ENCODE data around the gene FUNDC1.
"Not testable (repeated sequence)": the region's sequence is repeated elsewhere in the genome, so short reads cannot be mapped to it uniquely, and the experiment has no call there.

FUNDC1 gene, protein sequence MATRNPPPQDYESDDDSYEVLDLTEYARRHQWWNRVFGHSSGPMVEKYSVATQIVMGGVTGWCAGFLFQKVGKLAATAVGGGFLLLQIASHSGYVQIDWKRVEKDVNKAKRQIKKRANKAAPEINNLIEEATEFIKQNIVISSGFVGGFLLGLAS

DNA sequence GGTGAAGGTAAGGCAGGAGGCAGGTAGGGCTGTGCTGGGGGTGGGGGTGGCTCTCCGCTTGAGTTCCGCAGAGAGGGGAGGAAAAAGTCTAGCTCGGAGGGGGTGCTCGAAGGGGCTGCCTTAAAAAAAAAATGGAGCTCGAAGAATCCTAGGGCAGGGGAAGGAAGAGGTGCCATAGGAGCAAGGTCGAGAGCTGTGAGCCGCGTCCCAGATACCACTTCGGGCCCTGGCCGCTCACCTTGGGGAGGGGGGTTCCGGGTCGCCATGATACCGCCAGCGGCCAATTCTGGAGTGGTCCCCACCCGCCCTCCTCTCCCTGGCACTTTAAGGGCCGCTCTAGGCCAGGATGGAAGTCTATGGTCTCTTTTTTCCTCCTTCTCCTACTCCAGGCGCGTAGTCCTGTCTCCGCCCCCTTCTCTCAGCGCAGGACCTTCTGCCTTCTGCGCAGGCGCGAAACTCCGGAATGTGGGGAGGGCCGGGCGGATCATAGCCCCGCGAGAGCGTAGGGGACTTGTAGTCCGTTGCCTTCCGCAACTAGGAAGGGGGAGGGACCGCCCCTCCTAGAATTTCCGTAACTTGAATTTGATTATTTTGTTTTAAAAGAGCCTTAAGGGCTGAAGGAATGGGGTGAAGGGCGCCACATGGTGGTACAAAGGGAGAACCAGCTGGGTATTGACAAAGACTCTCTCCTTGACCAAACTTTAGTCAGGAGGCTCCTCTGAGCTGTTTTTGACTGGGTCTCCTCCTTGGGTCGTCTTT is at the start of gene FUNDC1:
Gene FUNDC1, minus strand, starts transcription at position 293 of the 759 bp plus-strand sequence. Its CDS starts 27 bp downstream, at position 266.
- peak within 1 kb of the TSS; percentile 88 for H3K9ac ChIP-seq (ENCODE audit: insufficient read length)
- DNase-seq (ENCODE audit: low read depth, low spot score): peak; percentile 93
- H3K27ac ChIP-seq: peak within 1 kb of the TSS; percentile 76
- TF ChIP-seq FOXP2 (optimal IDR thresholded peaks at IDR 0.05; ENCODE audit: control extremely low read depth, extremely low read length, insufficient read depth) (no peak), EZH2 (IDR thresholded peaks at IDR 0.05) (no peak), POLR2AphosphoS5 (IDR thresholded peaks at IDR 0.05; ENCODE audit: borderline replicate concordance, low read depth, low read length) (no peak; the same call in 1 of the 2 replicates)
- peak within 1 kb of the TSS; percentile 84 for H3K4me3 ChIP-seq
- peaks cover 16% of the 10 kb centered on the region for H3K36me3 ChIP-seq (ENCODE audit: insufficient read depth, low read length)
- no peaks in the 10 kb centered on the region for H3K9me3 ChIP-seq (ENCODE audit: low read depth, low read length)

DNA sequence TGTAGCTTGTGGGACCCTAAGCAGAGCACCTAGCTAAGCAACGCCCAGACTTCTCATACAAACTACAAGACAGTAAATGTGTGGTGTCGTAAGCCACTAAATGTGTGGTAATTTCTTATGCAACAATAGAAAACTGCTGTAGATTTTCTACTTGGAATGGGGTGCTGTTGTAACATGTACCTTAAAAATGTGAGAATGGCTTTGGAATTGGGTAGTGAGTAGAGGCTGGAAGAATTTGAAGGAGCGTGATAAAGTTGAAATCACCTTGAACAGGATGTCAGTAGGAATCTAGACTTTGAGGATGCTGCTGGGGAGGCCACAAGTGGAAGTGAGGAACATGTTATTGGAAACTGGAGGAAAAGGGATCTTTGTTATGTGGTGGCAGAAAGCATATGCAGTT is 43.2 kb upstream of the FUNDC1 start:
- no peak for TF ChIP-seq EZH2 (IDR thresholded peaks at IDR 0.05)
- no peak for TF ChIP-seq POLR2AphosphoS5 (IDR thresholded peaks at IDR 0.05; ENCODE audit: borderline replicate concordance, low read depth, low read length)
- no peak for TF ChIP-seq FOXP2 (optimal IDR thresholded peaks at IDR 0.05; ENCODE audit: control extremely low read depth, extremely low read length, insufficient read depth)
- no peak overlapping the region for H3K27ac ChIP-seq
- DNase-seq (ENCODE audit: low read depth, low spot score): no peak
- H3K9me3 ChIP-seq (ENCODE audit: low read depth, low read length): no peaks in the 10 kb centered on the region
- no peak overlapping the region for H3K4me3 ChIP-seq
- no peaks in the 10 kb centered on the region for H3K36me3 ChIP-seq (ENCODE audit: insufficient read depth, low read length)
- no peak overlapping the region for H3K9ac ChIP-seq (ENCODE audit: insufficient read length)

DNA sequence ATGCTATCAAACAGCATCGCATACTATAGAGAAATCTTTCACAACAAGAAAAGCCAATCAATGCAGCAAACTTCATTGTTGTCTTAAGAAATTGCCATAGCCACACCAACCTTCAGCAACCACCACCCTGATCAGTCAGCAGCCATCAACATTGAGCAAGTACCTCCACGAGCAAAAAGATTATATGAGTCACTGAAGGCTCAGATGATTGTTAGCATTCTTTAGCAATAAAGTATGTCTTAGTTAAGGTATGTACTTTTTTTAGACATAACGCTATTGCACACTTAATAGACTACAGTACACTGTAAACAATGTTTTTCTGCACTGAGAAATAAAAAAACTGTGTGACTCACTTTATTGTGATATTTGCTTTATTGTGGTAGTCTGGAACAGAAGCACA is 37.8 kb upstream of the FUNDC1 start:
- no peak for TF ChIP-seq POLR2AphosphoS5 (IDR thresholded peaks at IDR 0.05; ENCODE audit: borderline replicate concordance, low read depth, low read length)
- TF ChIP-seq FOXP2 (optimal IDR thresholded peaks at IDR 0.05; ENCODE audit: control extremely low read depth, extremely low read length, insufficient read depth): no peak
- no peak for TF ChIP-seq EZH2 (IDR thresholded peaks at IDR 0.05)
- Histone ChIP-seq H3K4me3 (no peak overlapping the region), H3K9ac (ENCODE audit: insufficient read length) (no peak overlapping the region), H3K36me3 (ENCODE audit: insufficient read depth, low read length) (no peaks in the 10 kb centered on the region), H3K9me3 (ENCODE audit: low read depth, low read length) (no peaks in the 10 kb centered on the region), H3K27ac (no peak overlapping the region)
- no peak for DNase-seq (ENCODE audit: low read depth, low spot score)

DNA sequence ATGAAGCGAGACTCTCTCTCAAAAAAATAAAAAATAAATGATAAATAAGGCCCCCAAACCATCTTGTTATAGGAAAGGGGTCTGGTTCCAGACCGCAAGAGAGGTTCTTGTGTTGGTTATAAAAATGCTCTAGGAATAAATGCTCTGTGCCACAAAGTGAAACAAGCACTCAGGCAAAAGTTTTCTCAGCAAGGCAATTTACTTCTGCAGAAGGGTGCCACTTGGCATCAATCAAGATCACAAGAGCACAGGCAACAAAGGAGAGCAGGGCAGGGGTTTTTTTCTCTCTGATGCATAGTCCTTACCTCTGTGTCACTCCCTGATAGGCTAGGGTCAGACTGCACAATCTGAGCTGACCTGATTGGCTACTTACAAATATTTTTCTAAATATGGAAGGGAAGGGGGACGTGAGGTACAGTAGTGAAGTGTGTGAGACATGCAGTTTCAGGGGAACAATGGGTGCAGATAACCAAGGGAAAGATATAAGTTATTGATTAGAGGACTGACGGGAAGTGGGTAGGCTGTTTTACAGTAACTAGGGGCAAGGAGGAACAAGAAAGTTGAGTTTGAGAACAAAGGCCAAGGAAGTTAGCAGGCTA is 29.8 kb upstream of the FUNDC1 start:
- DNase-seq (ENCODE audit: low read depth, low spot score): no peak
- no peak overlapping the region for H3K27ac ChIP-seq
- no peak overlapping the region for H3K4me3 ChIP-seq
- no peaks in the 10 kb centered on the region for H3K9me3 ChIP-seq (ENCODE audit: low read depth, low read length)
- no peak overlapping the region for H3K9ac ChIP-seq (ENCODE audit: insufficient read length)
- no peaks in the 10 kb centered on the region for H3K36me3 ChIP-seq (ENCODE audit: insufficient read depth, low read length)
- TF ChIP-seq POLR2AphosphoS5 (IDR thresholded peaks at IDR 0.05; ENCODE audit: borderline replicate concordance, low read depth, low read length) (no peak), FOXP2 (optimal IDR thresholded peaks at IDR 0.05; ENCODE audit: control extremely low read depth, extremely low read length, insufficient read depth) (no peak), EZH2 (IDR thresholded peaks at IDR 0.05) (no peak)

DNA sequence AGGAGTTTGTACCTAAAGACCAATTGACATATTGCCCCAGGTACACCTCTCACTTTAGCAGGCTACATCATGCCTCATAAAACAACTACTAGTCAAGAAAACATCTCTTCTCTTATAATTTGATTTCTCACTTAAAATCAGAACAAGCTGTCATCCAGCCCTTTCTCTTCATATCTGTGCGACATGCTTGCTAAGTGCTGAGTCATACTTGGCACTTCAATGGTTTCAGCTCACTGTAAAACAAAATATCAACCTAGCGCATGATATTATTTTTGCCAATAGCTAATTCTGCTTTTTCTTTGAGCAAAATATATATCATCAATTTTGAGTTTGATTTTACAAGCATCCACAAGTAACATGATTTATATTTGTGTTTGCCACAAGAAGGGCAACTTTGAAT is 27.9 kb upstream of the FUNDC1 start:
- no peak overlapping the region for H3K9ac ChIP-seq (ENCODE audit: insufficient read length)
- TF ChIP-seq EZH2 (IDR thresholded peaks at IDR 0.05) (no peak), FOXP2 (optimal IDR thresholded peaks at IDR 0.05; ENCODE audit: control extremely low read depth, extremely low read length, insufficient read depth) (no peak), POLR2AphosphoS5 (IDR thresholded peaks at IDR 0.05; ENCODE audit: borderline replicate concordance, low read depth, low read length) (no peak)
- H3K9me3 ChIP-seq (ENCODE audit: low read depth, low read length): no peaks in the 10 kb centered on the region
- H3K27ac ChIP-seq: no peak overlapping the region
- no peaks in the 10 kb centered on the region for H3K36me3 ChIP-seq (ENCODE audit: insufficient read depth, low read length)
- DNase-seq (ENCODE audit: low read depth, low spot score): no peak
- H3K4me3 ChIP-seq: no peak overlapping the region

DNA sequence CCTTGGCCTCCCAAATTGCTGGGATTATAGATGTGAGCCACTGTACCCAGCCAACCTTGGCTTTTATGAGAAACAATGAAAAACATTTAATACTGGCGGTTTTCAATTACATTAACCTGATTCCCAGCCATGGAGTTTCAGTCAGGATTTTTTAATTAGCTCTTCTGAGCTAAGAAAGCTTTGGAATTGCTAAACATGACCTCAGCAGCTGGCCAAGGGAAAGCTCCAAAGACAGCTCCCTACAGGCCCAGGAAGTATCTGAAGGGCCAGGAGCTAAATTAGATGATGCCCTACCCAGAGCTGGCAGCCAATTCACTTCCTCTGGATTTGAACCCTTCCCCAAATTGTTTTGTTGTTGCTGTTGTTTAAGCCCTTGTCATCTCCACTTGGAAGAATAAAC is 26.5 kb upstream of the FUNDC1 start:
- no peak for DNase-seq (ENCODE audit: low read depth, low spot score)
- Histone ChIP-seq H3K27ac (no peak overlapping the region), H3K9me3 (ENCODE audit: low read depth, low read length) (no peaks in the 10 kb centered on the region), H3K9ac (ENCODE audit: insufficient read length) (no peak overlapping the region), H3K36me3 (ENCODE audit: insufficient read depth, low read length) (no peaks in the 10 kb centered on the region), H3K4me3 (no peak overlapping the region)
- no peak for TF ChIP-seq POLR2AphosphoS5 (IDR thresholded peaks at IDR 0.05; ENCODE audit: borderline replicate concordance, low read depth, low read length)
- no peak for TF ChIP-seq EZH2 (IDR thresholded peaks at IDR 0.05)
- no peak for TF ChIP-seq FOXP2 (optimal IDR thresholded peaks at IDR 0.05; ENCODE audit: control extremely low read depth, extremely low read length, insufficient read depth)

DNA sequence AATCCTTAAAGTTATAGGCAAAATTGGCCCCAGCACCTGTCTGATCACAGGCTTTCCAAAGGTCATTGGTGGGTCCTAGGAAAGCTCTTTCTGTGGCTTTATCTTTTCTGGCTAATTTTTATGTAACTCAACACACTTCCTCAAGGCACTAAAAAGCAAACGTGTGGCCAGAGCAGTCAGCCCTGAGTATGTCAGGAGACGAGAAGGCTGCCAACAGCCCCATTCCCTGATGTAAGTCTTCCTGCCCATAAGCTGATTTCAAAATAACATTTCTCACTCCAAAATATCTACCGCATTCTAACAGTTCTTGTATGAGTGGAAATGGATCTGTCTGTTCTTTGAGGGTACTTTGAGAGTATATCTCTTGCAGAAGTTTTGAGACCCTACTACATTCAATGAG is 25.5 kb upstream of the FUNDC1 start:
- TF ChIP-seq FOXP2 (optimal IDR thresholded peaks at IDR 0.05; ENCODE audit: control extremely low read depth, extremely low read length, insufficient read depth): no peak
- TF ChIP-seq EZH2 (IDR thresholded peaks at IDR 0.05): no peak
- no peak for TF ChIP-seq POLR2AphosphoS5 (IDR thresholded peaks at IDR 0.05; ENCODE audit: borderline replicate concordance, low read depth, low read length)
- no peak for DNase-seq (ENCODE audit: low read depth, low spot score)
- no peaks in the 10 kb centered on the region for H3K9me3 ChIP-seq (ENCODE audit: low read depth, low read length)

DNA sequence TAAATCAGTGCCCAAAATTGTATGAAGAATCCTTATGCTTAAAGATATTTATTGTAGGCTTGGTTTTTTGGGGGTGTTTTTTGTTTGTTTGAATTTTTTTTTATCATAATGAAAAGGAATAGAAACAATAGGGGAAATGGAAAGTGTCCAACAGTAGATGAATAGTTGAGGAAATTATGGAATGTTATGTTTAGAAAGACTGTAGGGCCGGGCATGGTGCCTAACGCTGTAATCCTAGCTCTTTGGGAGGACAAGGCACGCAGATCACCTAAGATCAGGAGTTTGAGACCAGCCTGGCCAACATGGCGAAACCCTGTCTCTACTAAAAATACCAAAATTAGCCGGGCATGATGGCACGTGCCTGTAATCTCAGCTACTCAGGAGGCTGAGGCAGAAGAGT is 19.2 kb upstream of the FUNDC1 start:
- not testable (repeated sequence) for H3K27ac ChIP-seq; H3K9me3 ChIP-seq (ENCODE audit: low read depth, low read length); H3K9ac ChIP-seq (ENCODE audit: insufficient read length); H3K4me3 ChIP-seq; DNase-seq (ENCODE audit: low read depth, low spot score); H3K36me3 ChIP-seq (ENCODE audit: insufficient read depth, low read length)

More for the DNA sequence above, 25.5 kb upstream of the FUNDC1 start:
- Histone ChIP-seq H3K36me3 (ENCODE audit: insufficient read depth, low read length) (no peaks in the 10 kb centered on the region), H3K4me3 (no peak overlapping the region), H3K27ac (no peak overlapping the region), H3K9ac (ENCODE audit: insufficient read length) (no peak overlapping the region)

Measured in SK-N-MC (cell line).